Esophagus muscularis mucosa (tissue), 3 donors: ENCODE measurements around the gene ROPN1B.

ENCODE experiments used
- CTCF ChIP-seq, 3 experiments: fragments of 200-600 bp in 2 of 3; fragments of 450-650 bp in 1 of 3; sonication (generic) in 2 of 3; IDR thresholded peaks; one replicate each; pipeline ENCODE4 v1.5.1; 2017 to 2019; ENCODE audit warnings: antibody characterized with exemption in 3 of 3, mild to moderate bottlenecking in 2 of 3, moderate library complexity in 1 of 3
- POLR2A ChIP-seq: fragments of 450-650 bp; IDR thresholded peaks from one replicate; pipeline ENCODE4 v1.6.1; 2017; ENCODE audit warnings: antibody characterized with exemption, moderate library complexity, mild to moderate bottlenecking, low read depth
- POLR2AphosphoS5 ChIP-seq, 2 donors: sonication (generic); formaldehyde crosslinking; IDR thresholded peaks; one replicate each; pipeline ENCODE4 v1.6.1; 2017; ENCODE audit warnings: antibody characterized with exemption in 2 of 2

GRCh38 chr3:126022741-126023359 lies 53.9 kb downstream of the ROPN1B start:
- TF ChIP-seq CTCF (IDR thresholded peaks at IDR 0.05) (no peak), POLR2A (no peak), POLR2AphosphoS5 (IDR thresholded peaks at IDR 0.05) (no peak)
